ENCODE data around the gene HSD3B7. TPM values are rescaled to one million over a fixed set of nuclear protein-coding genes. Genes with fewer than 3 reads are reported as not detected.
"Not testable (repeated sequence)": the region's sequence is repeated elsewhere in the genome, so short reads cannot be mapped to it uniquely, and the experiment has no call there.

The HSD3B7 gene
- 10 to 100 TPM; 10.3 to 10.7 TPM for total RNA-seq

GRCh38 chr16:30984669-30985400, at the start of gene HSD3B7:
Gene HSD3B7, plus strand, starts transcription at chr16:30985207. Its CDS starts 452 bp downstream, at chr16:30985659.
- H3K27ac ChIP-seq: peak within 1 kb of the TSS; percentile 16 to 61
- H3K36me3 ChIP-seq: peaks cover 5 to 6% of the 10 kb centered on the region in 2 donors
- H3K27me3 ChIP-seq (replicated peaks; ENCODE audit: insufficient read depth): no peaks in the 10 kb centered on the region
- no peaks in the 10 kb centered on the region for H3K9me3 ChIP-seq
- 33% methylated on average over 24 of the region's 24 CpGs for WGBS
- peak; percentile 81 for DNase-seq (ENCODE audit: low spot score)
- no peaks in the 10 kb centered on the region for H3K4me1 ChIP-seq (replicated peaks)
- peak within 1 kb of the TSS; percentile 21 to 34 for H3K4me3 ChIP-seq
- TF ChIP-seq POLR2A (IDR thresholded peaks at IDR 0.05) (peak; percentile 14), POLR2AphosphoS5 (IDR thresholded peaks at IDR 0.05) (peak; percentile 70), CTCF (IDR thresholded peaks at IDR 0.05) (peak; percentile 86 to 98 (median 94))
- intact Hi-C loops (cut with DNase I): loop anchor here (2.0 to 10.0 kb wide), 5 partner anchors 48 to 890 kb away; partner anchors contain the start of genes STX4, VKORC1, ZNF267 and ZNF843

GRCh38 chr16:30937692-30938091, 47.3 kb upstream of the HSD3B7 start:
- TF ChIP-seq POLR2A (IDR thresholded peaks at IDR 0.05) (no peak), CTCF (IDR thresholded peaks at IDR 0.05) (no peak), POLR2AphosphoS5 (IDR thresholded peaks at IDR 0.05) (no peak)
- Histone ChIP-seq H3K27ac (no peak overlapping the region), H3K4me1 (replicated peaks) (no peaks in the 10 kb centered on the region), H3K4me3 (no peak overlapping the region), H3K36me3 (no peaks in the 10 kb centered on the region), H3K27me3 (replicated peaks; ENCODE audit: insufficient read depth) (no peaks in the 10 kb centered on the region), H3K9me3 (no peaks in the 10 kb centered on the region)
- intact Hi-C loops (cut with DNase I): no loop called here
- WGBS: 67% methylated on average over 5 of the region's 5 CpGs
- DNase-seq (ENCODE audit: low spot score): no peak

GRCh38 chr16:30939571-30939970, 45.4 kb upstream of the HSD3B7 start:
- intact Hi-C loops (cut with DNase I); H3K27ac ChIP-seq; H3K4me1 ChIP-seq (replicated peaks); H3K36me3 ChIP-seq; H3K9me3 ChIP-seq; H3K4me3 ChIP-seq; H3K27me3 ChIP-seq (replicated peaks; ENCODE audit: insufficient read depth); DNase-seq (ENCODE audit: low spot score): not testable (repeated sequence)
- WGBS: 91% methylated on average over 8 of the region's 8 CpGs

GRCh38 chr16:30941600-30942425, 43.2 kb upstream of the HSD3B7 start:
- DNase-seq (ENCODE audit: low spot score): peak; percentile 61
- Histone ChIP-seq H3K27me3 (replicated peaks; ENCODE audit: insufficient read depth) (no peaks in the 10 kb centered on the region), H3K4me1 (replicated peaks) (no peaks in the 10 kb centered on the region), H3K9me3 (no peaks in the 10 kb centered on the region), H3K4me3 (no peak overlapping the region), H3K27ac (no peak overlapping the region), H3K36me3 (no peaks in the 10 kb centered on the region)
- intact Hi-C loops (cut with DNase I): no loop called here
- WGBS: 21% methylated on average over 15 of the region's 15 CpGs
- TF ChIP-seq POLR2AphosphoS5 (IDR thresholded peaks at IDR 0.05) (peak; percentile 7), CTCF (IDR thresholded peaks at IDR 0.05) (peak; percentile 33 to 85 (median 68)), POLR2A (IDR thresholded peaks at IDR 0.05) (no peak)

- Histone ChIP-seq H3K4me3 (no peak overlapping the region), H3K36me3 (no peaks in the 10 kb centered on the region), H3K27ac (no peak overlapping the region), H3K27me3 (replicated peaks; ENCODE audit: insufficient read depth) (no peaks in the 10 kb centered on the region), H3K9me3 (no peaks in the 10 kb centered on the region), H3K4me1 (replicated peaks) (no peaks in the 10 kb centered on the region)
- no peak for DNase-seq (ENCODE audit: low spot score)
- 75% methylated on average over 4 of the region's 4 CpGs for WGBS
- no peak for TF ChIP-seq POLR2A (IDR thresholded peaks at IDR 0.05)
- no peak for TF ChIP-seq CTCF (IDR thresholded peaks at IDR 0.05)
- no peak for TF ChIP-seq POLR2AphosphoS5 (IDR thresholded peaks at IDR 0.05)
- intact Hi-C loops (cut with DNase I): no loop called here
Observed at GRCh38 chr16:30942426-30942806, 42.6 kb upstream of the HSD3B7 start.

All from prostate gland (tissue), 2 donors.